GM21723 (cell line): ENCODE data around the gene MCTP2.

Experiments used
- ATAC-seq: cut with Tn5 transposase; IDR thresholded peaks from one replicate; pipeline ENCODE4 v1.9.1; 2021; ENCODE audit warnings: mild to moderate bottlenecking, moderate library complexity; ENCODE audit not compliant: unreplicated experiment

The MCTP2 gene

DNA sequence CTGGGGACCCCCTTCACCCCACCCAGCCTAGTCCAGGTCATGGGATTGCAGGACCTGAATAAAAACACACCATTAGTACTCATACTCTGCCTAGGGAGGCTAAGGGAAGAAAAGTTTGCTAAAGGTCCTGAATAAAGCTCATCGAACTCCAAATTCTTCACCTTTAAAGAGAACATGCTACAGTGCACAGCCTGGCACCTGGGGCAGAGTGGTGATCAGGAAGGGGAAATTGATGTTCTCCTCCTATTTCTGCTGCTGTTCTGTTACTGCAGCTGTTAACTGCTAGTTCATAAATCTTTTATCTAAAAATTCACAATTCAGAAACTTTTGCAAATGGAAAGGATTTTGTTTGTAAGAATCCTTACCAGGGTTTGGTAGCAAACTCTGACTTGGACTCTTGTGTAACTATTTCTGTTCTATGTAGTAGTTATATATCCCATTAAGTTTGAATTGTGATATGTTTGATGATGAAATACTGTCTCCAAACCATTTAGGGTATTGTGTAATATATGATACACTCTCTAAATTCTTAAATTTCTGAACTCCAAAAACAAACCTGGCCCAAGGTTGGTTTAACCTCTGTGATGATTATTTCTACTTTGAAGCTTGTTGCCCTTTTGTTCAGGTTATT lies 27.9 kb downstream of the MCTP2 start:
- ATAC-seq, result no peak

DNA sequence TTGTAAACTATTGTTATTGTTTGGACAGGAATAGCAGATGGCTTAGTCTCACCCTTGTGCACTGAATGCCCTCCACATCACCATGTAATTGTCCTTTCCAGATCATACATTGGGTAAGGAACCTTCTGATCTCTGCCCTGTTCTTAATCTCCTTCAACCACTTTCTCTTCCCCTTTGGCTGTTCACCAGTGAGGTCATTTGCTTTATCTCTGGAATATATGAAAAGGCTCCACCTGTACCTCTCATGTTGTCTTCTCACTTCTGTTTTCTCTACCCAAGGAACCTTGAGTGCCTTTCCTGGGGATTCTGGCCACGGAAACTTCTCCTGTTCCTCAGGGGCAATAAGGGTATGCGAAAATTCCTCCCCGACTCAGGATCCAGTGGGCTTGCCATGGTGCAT lies 28.5 kb downstream of the MCTP2 start:
- ATAC-seq, result peak; percentile 58

DNA sequence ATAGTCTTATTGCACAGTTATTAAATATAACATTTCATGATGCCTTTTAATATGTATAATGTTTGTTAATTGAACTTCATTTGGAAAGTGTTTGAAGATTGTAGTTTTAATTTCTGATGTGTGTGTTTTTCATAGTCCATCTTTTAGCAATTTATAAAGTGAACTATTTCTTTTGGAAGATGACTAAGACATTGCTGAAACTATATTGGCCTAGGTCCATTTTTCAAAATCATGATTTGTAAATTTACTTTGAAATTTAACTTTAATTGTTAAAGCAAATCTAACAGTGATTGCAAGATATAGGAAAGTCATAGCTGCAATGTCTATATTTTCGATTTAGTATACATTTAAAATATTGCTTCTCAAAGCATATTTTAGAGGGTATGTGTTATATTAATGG lies 30.8 kb downstream of the MCTP2 start:
- ATAC-seq, result no peak

DNA sequence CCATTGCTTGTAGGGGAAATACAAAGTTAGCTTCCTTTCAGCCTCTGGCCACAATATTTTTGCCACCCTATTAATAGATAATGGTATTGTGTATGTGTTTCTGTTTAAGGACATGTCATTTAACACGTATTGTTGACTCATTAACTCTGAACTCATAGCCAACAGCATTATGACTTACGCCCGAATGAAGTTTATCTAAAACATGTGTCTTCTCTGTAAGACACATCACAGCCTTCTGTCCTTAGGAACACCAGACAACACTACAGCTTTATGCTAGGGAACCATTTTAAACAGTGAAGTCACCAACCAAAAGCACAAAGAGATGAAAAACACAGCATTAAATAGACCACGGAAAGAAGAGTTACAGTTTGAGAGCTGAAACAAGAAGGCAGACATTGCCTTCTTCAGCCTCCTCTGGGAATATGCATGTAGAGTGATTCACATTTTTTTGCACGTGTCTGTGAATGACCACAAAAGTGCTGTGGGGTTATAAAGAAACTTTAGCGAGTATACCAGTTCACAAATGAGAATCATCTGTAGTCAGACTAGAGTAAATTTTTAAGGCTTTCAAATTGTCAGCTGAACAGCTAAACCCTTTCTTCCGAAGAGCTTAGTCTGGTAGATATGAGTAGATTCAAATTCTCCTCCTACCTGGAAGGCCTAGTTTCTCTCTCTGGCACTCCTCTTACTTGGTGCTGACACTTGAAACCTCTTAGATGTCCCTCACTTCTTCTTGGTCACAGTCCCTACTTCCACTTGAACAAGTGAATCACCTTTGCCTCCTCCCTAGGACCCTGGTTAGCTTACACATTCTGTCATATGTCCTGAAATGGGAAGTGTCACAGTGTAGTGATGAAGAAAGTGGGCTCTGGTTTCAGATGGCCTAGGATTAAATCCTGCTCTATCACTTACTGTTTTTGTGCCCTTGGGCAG lies 32.2 kb downstream of the MCTP2 start:
- ATAC-seq, result peak; percentile 56

DNA sequence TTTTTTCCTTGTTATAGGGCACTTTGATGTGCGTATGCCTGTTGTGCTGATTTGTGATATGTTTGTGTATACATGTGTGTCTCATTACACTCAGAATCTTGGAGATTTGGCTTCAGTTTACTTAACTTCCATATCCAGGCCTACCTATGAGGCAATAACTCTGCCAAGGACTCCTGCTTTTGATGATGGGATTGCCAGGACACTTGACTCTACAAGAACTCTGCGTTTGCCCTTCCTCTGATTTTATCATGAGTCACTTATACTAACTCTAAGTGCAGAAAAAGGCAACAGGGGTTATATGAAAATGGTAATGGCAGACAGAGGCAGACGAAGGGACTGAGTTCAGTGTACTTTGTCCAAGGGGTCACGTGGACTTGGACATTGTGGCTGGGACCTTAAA lies 33.6 kb downstream of the MCTP2 start:
- ATAC-seq, result no peak

DNA sequence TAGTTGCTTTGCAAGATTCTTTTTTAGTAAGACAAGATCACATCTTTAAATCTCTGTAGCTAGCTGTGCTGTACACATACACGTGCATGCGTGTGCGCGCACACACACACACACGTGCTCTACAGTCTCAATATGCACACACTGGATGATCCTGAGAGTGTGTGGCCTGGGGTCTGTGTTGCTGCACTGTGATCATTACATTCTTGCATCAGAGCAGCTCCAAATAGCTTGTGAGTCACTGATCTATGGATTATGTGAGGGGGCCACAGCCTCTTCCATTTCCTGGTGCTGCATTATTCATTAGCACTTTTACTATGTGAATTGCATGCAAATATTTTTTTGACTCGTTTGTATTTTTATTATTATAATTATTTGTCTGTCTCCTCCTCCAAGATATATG lies 34.6 kb downstream of the MCTP2 start:
- ATAC-seq, result no peak

DNA sequence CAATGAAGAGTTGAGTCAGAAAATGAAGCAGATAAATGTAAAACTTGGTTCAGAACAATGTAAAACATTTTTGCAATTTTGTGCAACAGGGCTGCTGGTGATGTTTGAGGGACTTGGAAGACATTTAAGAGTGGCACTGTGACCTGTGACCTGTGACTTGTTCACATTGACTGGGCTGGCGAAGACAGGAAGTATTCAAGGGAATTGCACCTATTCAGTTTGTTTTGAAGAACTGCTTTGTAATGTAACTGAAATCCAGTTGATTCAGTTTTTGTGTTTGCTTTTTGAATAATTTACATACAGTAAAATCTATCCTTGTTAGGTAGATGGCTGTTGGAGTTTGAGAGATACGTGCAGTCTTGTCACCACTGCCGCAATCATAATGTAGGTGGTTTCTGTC lies 35.4 kb downstream of the MCTP2 start:
- no peak for ATAC-seq

DNA sequence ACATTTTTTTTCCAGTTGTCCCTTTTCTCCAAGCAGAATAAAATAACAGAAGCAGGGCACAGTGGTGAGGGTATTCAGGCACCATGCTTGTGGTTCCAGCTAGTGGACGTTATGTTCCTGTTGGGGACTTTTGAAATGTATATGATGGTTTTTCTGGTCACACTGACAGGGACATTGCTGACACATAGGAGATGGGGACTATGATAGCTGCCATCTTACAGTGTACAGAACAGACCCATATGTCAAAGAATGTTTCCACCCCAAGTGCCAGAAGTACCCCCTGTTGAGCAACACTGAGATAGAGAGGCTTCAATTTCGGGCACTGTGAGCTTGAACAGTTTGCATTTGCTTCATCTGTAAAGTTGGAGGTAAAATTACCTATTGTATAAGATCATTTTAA lies 38.6 kb downstream of the MCTP2 start:
- ATAC-seq, result no peak

DNA sequence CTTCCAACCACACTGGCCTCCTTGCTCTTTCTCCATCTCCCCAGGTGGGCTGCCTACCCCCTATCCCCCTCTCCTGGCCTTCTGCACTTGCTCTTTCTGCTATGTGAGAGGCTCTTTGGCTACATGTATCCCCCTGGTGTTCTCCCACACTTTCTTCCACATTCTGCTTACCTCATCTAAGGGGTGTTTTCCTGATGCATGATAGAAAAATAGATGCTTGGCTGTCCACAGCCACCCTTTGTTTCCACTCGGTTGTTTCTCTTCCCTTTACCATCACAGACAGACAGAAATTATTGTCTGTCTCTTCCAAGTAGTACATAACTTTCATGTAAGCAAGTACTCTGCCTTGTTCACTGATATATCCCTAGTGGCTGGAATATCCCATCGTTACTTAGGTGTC lies 39.2 kb downstream of the MCTP2 start:
- ATAC-seq, result no peak

DNA sequence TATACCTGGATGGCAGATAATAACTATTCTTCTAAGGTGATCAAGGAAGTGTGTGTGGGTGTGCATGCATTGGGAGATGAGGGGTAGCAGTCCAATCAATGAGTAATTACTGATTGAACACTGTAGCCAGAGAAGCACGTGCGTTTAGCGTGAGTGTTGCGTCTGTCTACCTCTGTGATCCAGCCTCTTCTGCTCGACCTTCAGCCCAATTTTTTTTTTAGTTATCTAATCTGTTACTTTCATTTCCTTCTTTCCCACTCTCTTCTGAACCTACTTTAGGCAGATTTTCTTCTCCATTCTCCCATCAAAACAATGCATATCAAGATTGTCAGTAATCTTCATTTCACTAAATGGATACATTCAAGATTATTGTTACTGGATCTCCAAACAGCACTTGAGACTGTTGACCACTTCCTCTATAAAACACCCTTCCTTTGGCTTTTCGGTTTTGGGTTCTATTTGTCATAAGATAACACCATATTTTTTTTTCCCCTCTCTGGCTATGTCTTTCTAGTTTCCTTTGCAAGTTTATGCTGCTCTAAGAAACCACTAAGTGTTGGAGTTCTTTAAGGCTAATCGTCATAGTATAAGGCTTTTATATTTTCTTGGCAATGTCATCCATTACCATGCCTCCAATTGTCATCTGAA lies 41.0 kb downstream of the MCTP2 start:
- ATAC-seq, result peak; percentile 88

DNA sequence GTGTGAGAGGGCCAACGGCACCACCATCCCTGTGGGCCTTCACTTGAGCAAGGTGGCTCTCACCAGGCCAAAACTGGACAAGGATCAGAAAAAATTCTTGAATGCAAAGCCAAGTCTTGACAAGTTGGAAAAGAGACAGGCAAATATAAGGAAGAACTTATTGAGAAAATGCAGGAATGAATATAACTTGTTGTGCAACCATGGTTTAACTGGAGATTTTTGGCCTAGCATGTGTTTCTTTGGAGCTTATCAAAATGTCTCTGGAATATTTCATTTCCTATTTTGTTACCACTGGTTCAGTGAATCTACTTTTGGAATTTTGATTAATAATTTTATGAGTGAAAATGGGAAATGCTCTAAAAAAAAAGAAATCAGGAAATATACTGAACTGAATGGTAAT lies 42.5 kb downstream of the MCTP2 start:
- ATAC-seq, result no peak

DNA sequence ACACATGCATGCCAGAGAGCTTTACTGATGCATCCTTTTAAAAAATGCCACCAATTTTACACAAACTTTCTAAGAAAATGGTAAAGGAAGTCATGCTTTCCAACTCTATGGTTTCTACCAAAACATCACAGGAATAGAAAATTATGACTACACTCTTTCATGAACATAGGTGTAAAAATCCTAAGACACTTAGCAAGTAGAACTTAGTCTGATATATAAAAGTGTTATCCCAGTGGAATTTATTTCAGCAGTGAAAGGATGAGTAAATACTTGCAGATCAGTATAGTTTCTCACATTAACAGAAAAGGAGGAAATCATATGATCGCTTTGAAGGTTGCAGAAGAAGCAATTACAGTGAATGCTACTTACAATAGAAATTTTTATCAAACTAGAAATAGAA lies 43.4 kb downstream of the MCTP2 start:
- ATAC-seq, result no peak

DNA sequence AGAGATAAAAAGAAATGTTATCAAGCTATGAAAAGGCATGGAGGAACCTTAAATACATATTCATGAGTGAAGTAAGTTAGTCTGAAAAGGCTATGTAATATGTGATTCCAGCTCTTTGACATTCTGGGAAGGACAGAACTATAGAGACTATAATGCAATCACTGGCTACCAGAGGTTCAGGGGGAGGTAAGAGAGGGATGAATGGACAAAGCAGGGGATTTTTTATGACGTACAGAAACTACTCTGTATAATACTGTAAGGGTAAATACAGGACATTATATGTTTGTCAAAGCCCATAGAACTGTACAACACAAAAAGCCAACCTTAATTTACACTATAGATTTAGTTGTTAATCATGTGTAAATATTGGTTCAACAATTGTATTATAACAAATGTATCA lies 46.1 kb downstream of the MCTP2 start:
- ATAC-seq, result no peak

DNA sequence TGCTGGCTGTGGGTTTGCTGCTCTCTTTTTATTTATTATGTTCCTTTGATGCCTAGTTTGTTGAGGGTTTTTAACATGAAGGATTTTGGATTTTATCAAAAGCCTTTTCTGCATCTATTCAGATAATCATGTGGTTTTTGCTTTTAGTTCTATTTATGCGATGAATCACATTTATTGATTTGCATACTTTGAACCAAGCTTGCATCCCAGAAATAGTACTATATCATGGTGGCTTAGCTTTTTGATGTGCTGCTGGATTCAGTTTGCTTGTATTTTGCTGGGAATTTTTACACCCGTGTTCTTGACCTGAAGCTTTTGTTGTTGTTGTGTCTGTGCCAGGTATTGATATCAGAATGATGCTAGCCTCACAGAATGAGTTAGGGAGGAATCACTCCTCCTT lies 48.4 kb downstream of the MCTP2 start:
- ATAC-seq, result no peak

DNA sequence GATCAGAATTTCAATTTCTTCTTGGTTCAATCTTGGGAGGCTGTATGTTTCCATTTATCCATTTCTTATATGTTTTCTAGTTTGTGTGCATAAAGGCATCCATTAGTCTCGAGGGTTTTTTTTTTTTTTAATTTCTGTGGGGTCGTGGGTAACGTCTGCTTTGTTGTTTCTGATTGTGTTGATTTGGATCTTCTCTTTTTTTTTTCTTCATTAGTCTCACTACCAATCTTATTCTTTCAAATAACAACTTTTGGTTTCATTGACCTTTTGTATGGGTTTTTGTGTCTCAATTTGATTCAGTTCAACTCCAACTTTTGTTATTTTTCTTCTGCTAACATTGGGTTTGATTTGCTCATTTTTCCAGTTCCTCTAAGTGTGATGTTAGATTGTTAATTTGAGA lies 48.9 kb downstream of the MCTP2 start:
- ATAC-seq, result no peak

DNA sequence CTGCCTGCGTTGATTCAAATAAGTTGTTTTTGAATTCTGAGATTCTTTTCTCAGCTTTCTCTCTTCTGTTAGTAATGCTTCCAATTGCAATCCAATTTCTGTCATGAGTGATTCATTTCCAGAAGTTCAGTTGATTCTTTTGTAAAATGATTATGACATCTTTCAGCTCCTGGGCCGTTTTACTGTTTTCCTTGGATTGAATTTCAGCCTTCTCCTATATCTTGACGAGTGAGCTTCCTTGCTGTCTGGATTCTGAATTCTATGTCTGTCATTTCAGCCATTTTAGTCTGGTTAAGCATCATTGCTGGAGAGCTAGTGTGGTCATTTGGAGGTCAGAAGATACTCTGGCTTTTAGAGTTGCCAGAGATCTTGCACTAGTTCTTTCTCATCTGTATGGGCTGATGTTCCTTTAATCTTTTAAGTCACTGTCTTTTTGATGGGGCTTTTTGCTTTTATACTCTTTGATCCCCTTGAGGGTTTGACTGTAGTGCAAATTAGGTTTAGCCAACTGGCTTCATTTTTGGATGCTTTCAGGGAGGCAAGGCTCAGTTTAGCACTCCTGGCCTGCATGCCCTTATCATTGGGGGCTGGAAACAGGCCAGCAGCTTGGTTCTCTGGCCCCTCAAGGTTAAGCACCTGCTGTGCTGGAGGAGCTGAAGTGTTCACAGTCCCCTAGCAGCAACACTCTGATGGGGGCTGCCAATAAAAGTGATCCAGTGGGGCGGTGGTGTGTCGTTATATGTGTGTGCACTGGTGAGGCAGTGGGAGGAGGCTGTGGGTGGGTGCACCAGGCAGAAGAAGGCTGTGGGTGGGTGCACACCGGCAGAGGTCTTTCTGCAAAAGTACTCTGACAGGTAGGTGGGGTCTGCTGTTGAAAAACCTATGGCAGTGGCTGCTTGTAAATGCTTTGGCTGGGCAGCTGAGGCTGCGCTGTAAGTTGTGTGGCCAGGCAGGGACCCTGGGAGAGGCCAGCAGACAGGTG lies 51.2 kb downstream of the MCTP2 start:
- ATAC-seq, result no peak

DNA sequence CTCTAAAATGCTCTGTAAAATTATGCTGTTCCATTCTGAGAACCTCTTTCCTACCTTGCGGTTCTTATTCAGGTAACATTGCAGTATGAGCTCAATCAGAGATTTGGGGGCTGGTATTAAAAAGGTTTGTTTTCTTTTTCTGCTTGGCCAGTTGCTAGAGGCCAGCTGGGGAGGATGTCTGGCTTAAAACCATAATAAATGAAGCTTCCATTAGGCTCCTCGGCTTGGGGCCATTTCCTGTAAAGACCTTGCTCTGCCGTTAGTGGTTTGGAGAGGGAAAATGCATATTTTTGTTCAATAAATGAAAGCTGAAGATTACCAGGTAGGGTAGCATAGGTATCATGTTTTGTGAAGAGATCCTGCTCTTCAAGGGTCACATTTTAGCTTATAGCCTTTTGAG lies 55.2 kb downstream of the MCTP2 start:
- no peak for ATAC-seq

DNA sequence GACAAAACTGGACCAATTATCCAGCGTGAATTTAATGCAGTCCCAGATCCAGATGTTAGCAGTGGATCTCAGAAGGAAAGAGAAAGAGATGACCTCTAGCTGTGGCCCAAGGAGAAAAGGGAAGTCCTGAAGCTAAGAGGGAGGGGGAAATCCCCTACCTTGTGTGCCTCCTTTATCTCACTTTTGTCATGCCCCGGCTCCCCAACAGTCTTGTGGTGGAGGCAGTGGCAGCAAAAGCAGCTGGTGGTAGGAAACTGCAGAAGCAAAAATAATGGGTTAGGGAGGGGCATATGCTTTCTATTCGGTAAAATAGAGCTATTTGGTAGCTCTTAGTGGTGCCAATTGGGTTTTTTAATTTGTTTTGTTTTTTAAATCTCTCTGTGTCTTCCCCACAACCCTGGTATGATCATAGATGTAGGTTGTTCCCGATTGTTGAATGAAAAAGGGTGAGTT lies 56.5 kb downstream of the MCTP2 start:
- peak; percentile 98 for ATAC-seq

DNA sequence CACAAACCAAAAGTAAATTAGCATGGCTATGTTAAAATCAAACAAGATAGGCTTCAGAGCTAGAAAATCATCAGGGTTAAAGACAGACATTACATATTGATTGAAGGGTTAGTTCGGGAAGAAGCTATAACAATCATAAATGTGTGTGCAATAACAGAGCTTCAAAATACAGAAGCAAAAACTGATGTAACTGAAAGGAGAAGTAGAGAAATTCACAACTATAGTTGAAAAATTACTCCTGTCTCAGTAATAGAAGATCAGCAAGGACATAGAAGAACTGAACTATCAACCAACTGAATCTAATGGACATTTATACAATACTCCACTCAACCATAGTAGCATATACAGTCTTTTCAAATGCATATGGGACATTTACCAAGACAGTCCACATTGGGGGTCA lies 59.4 kb downstream of the MCTP2 start:
- no peak for ATAC-seq
